ENCODE measurements around the gene NOC2L. TPM values are rescaled to one million over a fixed set of nuclear protein-coding genes. Genes with fewer than 3 reads are reported as not detected.

Gene NOC2L
- total RNA-seq, 4 donors from 2014 or later: 57.9 to 80.2 (median 60.4) TPM

- intact Hi-C loops (cut with DNase I): no loop called here
- no peak for DNase-seq
- Histone ChIP-seq H3K36me3 (no peaks in the 10 kb centered on the region), H3K27me3 (peaks cover 26 to 100% (median 32%) of the 10 kb centered on the region in 4 donors), H3K4me1 (peaks cover 31 to 68% (median 45%) of the 10 kb centered on the region in 3 donors), H3K9me3 (no peaks in the 10 kb centered on the region), H3K4me3 (peak overlapping the region; percentile 30 to 71 (median 50)), H3K27ac (no peak overlapping the region)
- WGBS, 2 donors: 11% methylated on average over 7 of the region's 98 CpGs; no CpG with 5 or more reads in 1 of the 2 donors
- TF ChIP-seq POLR2A (IDR thresholded peaks at IDR 0.05) (no peak), CTCF (IDR thresholded peaks at IDR 0.05) (no peak)
These were observed 34.9 kb downstream of the NOC2L start for GRCh38 chr1:923991-924655.

GRCh38 chr1:923131-923990 is 35.7 kb downstream of the NOC2L start, which contains the start of gene SAMD11:
SAMD11 (plus strand) TSS chr1:923923; CDS start chr1:924432, 509 bp downstream.
- Histone ChIP-seq H3K4me1 (peaks cover 31 to 62% (median 45%) of the 10 kb centered on the region in 3 donors), H3K27ac (no peak within 1 kb of the TSS), H3K36me3 (no peaks in the 10 kb centered on the region), H3K9me3 (no peaks in the 10 kb centered on the region), H3K4me3 (peak within 1 kb of the TSS; percentile 30 to 71 (median 50)), H3K27me3 (peaks cover 24 to 100% (median 35%) of the 10 kb centered on the region in 4 donors)
- 2 to 13% methylated on average over 6 to 7 of the region's 72 CpGs for WGBS, 2 donors
- intact Hi-C loops (cut with DNase I): no loop called here
- TF ChIP-seq POLR2A (IDR thresholded peaks at IDR 0.05) (no peak), CTCF (IDR thresholded peaks at IDR 0.05) (no peak)
- DNase-seq: no peak

DNA sequence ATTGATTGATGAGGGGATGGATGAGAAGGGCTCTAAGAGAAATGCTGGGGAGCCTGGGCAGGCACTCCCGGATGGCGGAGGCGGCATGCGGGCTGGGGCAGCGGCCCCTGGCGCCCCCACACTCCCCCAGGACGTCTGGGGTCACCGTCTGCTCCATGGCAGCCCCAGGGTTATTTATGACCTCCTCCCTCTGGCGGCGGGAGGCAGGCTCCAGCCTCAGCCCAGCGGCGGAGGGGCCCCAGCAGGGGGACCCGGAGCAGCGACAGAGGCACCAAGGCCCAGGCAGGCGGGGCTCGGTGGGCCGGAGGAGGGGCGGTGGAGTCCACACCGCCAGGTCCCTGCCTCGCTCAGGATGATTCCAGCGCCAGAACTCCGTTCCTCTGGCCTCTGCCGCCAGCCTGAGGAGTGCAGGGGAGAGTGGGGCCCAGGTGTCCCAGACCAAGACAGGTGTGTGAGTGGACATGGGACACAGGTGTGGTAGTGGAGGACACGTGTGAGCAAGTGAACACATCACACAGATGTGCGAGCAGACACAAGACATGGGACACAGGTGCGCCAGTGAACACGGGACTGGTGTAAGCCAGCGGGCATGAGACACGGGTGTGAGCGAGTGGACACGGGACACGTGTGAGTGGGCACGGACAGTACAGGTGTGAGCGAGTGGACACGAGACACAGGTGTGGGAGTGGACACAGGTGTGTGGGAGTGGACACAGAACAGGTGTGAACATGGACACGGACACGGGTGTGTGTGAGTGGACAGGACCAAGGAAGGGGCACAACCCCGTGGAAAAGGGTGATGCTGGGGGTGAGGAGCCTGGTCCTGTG is 37.8 kb downstream of the NOC2L start:
- H3K27ac ChIP-seq: no peak overlapping the region
- peaks cover 28 to 100% (median 33%) of the 10 kb centered on the region in 4 donors for H3K27me3 ChIP-seq
- DNase-seq: no peak
- WGBS, 2 donors: 28 to 29% methylated on average over 24 to 26 of the region's 38 CpGs
- TF ChIP-seq POLR2A (IDR thresholded peaks at IDR 0.05) (no peak), CTCF (IDR thresholded peaks at IDR 0.05) (peak in 5 of 6 experiments; percentile 40 to 54 (median 41))
- H3K9me3 ChIP-seq: no peaks in the 10 kb centered on the region
- intact Hi-C loops (cut with DNase I): no loop called here
- no peaks in the 10 kb centered on the region for H3K36me3 ChIP-seq
- peaks cover 35 to 69% (median 45%) of the 10 kb centered on the region in 3 donors for H3K4me1 ChIP-seq
- H3K4me3 ChIP-seq: peak overlapping the region in 1 of 4 donors; percentile 46

DNA sequence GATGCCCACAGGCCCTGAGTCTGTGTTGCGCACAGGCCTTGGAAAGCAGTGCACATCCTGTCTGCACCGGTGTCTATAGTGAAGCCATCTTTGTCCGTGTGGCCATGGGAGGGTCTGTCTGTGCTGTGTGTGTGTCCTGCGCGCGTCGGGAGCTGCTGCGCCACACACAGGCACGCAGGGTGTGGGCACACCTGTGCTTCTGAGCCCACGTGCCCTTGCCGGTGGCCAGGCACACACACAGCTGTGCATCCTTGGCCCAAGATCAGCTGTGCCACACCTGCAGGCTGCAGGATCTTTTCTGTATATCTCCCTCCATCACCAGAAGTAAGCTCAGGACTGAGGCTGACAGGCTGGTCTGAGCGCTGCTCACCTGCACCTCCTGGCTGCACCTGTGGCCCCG is 38.5 kb downstream of the NOC2L start:
- no peaks in the 10 kb centered on the region for H3K9me3 ChIP-seq
- no peak overlapping the region for H3K27ac ChIP-seq
- 0 to 3% methylated on average over 2 to 5 of the region's 13 CpGs for WGBS, 2 donors
- DNase-seq: no peak
- H3K36me3 ChIP-seq: no peaks in the 10 kb centered on the region
- intact Hi-C loops (cut with DNase I): no loop called here
- no peak overlapping the region for H3K4me3 ChIP-seq
- no peak for TF ChIP-seq POLR2A (IDR thresholded peaks at IDR 0.05)
- no peak for TF ChIP-seq CTCF (IDR thresholded peaks at IDR 0.05)
- peaks cover 32 to 62% (median 42%) of the 10 kb centered on the region in 3 donors for H3K4me1 ChIP-seq
- H3K27me3 ChIP-seq: peaks cover 25 to 100% (median 33%) of the 10 kb centered on the region in 4 donors
